Hepatocyte (in vitro differentiated cells): ENCODE measurements around the gene UMAD1. TPM values are rescaled to one million over a fixed set of nuclear protein-coding genes. Genes with fewer than 3 reads are reported as not detected.

Experiments used
- DNase-seq: peaks from one replicate; pipeline ENCODE4 v3.0.0-alpha.2; 2016; ENCODE audit warnings: low spot score
- H2AFZ ChIP-seq: fragments of 200-600 bp; sonication (generic); 2 replicates; pipeline ENCODE4 v1.6.0; 2016; ENCODE audit warnings: antibody characterized with exemption, mild to moderate bottlenecking
- H3K27ac ChIP-seq: fragments of 200-600 bp; sonication (generic); 2 replicates; pipeline ENCODE4 v1.5.1; 2016; ENCODE audit warnings: mild to moderate bottlenecking
- H3K27me3 ChIP-seq: fragments of 200-600 bp; sonication (generic); 2 replicates; pipeline ENCODE4 v1.6.1; 2016
- H3K36me3 ChIP-seq: fragments of 200-600 bp; sonication (generic); replicated peaks from 2 replicates; pipeline ENCODE4 v1.5.1; 2016; ENCODE audit warnings: low read depth; ENCODE audit not compliant: insufficient read depth
- H3K4me1 ChIP-seq: fragments of 200-600 bp; sonication (generic); 2 replicates; pipeline ENCODE4 v1.5.1; 2016; ENCODE audit warnings: mild to moderate bottlenecking, moderate library complexity; ENCODE audit not compliant: insufficient read depth
- H3K4me2 ChIP-seq: fragments of 200-600 bp; sonication (generic); 2 replicates; pipeline ENCODE4 v1.6.0; 2016
- H3K4me3 ChIP-seq: fragments of 200-600 bp; sonication (generic); 2 replicates; pipeline ENCODE4 v1.5.1; 2016; ENCODE audit warnings: mild to moderate bottlenecking
- H3K79me2 ChIP-seq: fragments of 200-600 bp; sonication (generic); 2 replicates; pipeline ENCODE4 v1.6.0; 2017; ENCODE audit warnings: mild to moderate bottlenecking
- H3K9me2 ChIP-seq: fragments of 200-600 bp; sonication (generic); replicated peaks from 2 replicates; pipeline ENCODE4 v1.6.0; 2017; ENCODE audit warnings: mild to moderate bottlenecking; ENCODE audit not compliant: insufficient read depth
- H3K9me3 ChIP-seq: fragments of 200-600 bp; sonication (generic); 2 replicates; pipeline ENCODE4 v1.5.1; 2016; ENCODE audit warnings: low read depth, mild to moderate bottlenecking
- H4K20me1 ChIP-seq: fragments of 200-600 bp; sonication (generic); 2 replicates; pipeline ENCODE4 v1.6.0; 2016; ENCODE audit warnings: mild to moderate bottlenecking; ENCODE audit not compliant: insufficient read depth, poor library complexity, severe bottlenecking
- CTCF ChIP-seq: fragments of 200-600 bp; sonication (generic); IDR thresholded peaks from 2 replicates; pipeline ENCODE4 v1.5.1; 2016; ENCODE audit warnings: antibody characterized with exemption, mild to moderate bottlenecking; ENCODE audit not compliant: poor library complexity
- EZH2 ChIP-seq: fragments of 200-600 bp; sonication (generic); IDR thresholded peaks from 2 replicates; pipeline ENCODE4 v1.6.1; 2016; ENCODE audit warnings: antibody characterized with exemption, mild to moderate bottlenecking, borderline replicate concordance
- EZH2phosphoT487 ChIP-seq: fragments of 200-600 bp; sonication (generic); IDR thresholded peaks from one replicate; pipeline ENCODE4 v1.6.1; 2018; ENCODE audit warnings: antibody characterized with exemption, mild to moderate bottlenecking, low read depth, moderate library complexity; ENCODE audit not compliant: unreplicated experiment, severe bottlenecking
- WGBS: methylation state at CpG from one replicate; pipeline ENCODE4 v1.1.6; 2016; ENCODE audit warnings: low lambda C conversion rate; ENCODE audit errors: missing lambda C conversion rate; 5-methylcytosine and 5-hydroxymethylcytosine counted together
- polyA plus RNA-seq: library from polyadenylated mRNA; unstranded; fragments of >200 nt; fragmentation: Nextera tagmentation; extraction: Ambion mirVana; gene quantifications from 2 replicates; pipeline ENCODE4 v1.2.1, GENCODE V29; 2016
- total RNA-seq: library from RNA; depleted of rRNA; stranded (reverse); fragments of >200 nt; gene quantifications from 2 replicates; pipeline ENCODE4 v1.2.3, GENCODE V29; 2014

The UMAD1 gene
- total and polyA plus RNA-seq, 2 experiments from 2014 or later = 15.7 to 29.0 TPM

- no peaks in the 10 kb centered on the region for H3K36me3 ChIP-seq
- H4K20me1 ChIP-seq = no peaks in the 10 kb centered on the region
- H3K4me2 ChIP-seq = peak overlapping the region; percentile 4
- no peaks in the 10 kb centered on the region for H3K27me3 ChIP-seq
- no peak overlapping the region for H2AFZ ChIP-seq
- H3K9me2 ChIP-seq = no peaks in the 10 kb centered on the region
- H3K79me2 ChIP-seq = no peaks in the 10 kb centered on the region
- no peak overlapping the region for H3K4me3 ChIP-seq
- H3K4me1 ChIP-seq = peaks cover 5% of the 10 kb centered on the region
- TF ChIP-seq CTCF (no peak), EZH2 (no peak), EZH2phosphoT487 (no peak)
- 29% methylated on average over 4 of the region's 4 CpGs for WGBS
- no peaks in the 10 kb centered on the region for H3K9me3 ChIP-seq
- peak; percentile 46 for DNase-seq
- H3K27ac ChIP-seq = peak overlapping the region; percentile 86
Observed at GRCh38 chr7:7911369-7912123, 271.0 kb downstream of the UMAD1 start.

- H3K4me2 ChIP-seq = no peak overlapping the region
- no peak overlapping the region for H3K4me3 ChIP-seq
- H3K36me3 ChIP-seq = no peaks in the 10 kb centered on the region
- H3K79me2 ChIP-seq = no peaks in the 10 kb centered on the region
- no peak overlapping the region for H2AFZ ChIP-seq
- no peaks in the 10 kb centered on the region for H3K9me2 ChIP-seq
- H3K9me3 ChIP-seq = no peaks in the 10 kb centered on the region
- no peak for TF ChIP-seq EZH2
- no peak for TF ChIP-seq CTCF
- no peak for TF ChIP-seq EZH2phosphoT487
- H3K27me3 ChIP-seq = no peaks in the 10 kb centered on the region
- no peak overlapping the region for H3K27ac ChIP-seq
- 90% methylated on average over 3 of the region's 3 CpGs for WGBS
- no peaks in the 10 kb centered on the region for H4K20me1 ChIP-seq
- H3K4me1 ChIP-seq = peaks cover 5% of the 10 kb centered on the region
- no peak for DNase-seq
Observed at GRCh38 chr7:7912937-7913336, 272.4 kb downstream of the UMAD1 start.

- no peaks in the 10 kb centered on the region for H3K27me3 ChIP-seq
- no peak overlapping the region for H3K4me3 ChIP-seq
- WGBS = 38% methylated on average over 3 of the region's 3 CpGs
- H2AFZ ChIP-seq = no peak overlapping the region
- no peaks in the 10 kb centered on the region for H3K9me2 ChIP-seq
- H3K4me1 ChIP-seq = peaks cover 5% of the 10 kb centered on the region
- DNase-seq = no peak
- no peak for TF ChIP-seq EZH2
- no peak for TF ChIP-seq EZH2phosphoT487
- no peak for TF ChIP-seq CTCF
- no peaks in the 10 kb centered on the region for H4K20me1 ChIP-seq
- no peaks in the 10 kb centered on the region for H3K9me3 ChIP-seq
- H3K4me2 ChIP-seq = peak overlapping the region; percentile 32
- H3K79me2 ChIP-seq = no peaks in the 10 kb centered on the region
- H3K36me3 ChIP-seq = no peaks in the 10 kb centered on the region
- H3K27ac ChIP-seq = no peak overlapping the region
Observed at GRCh38 chr7:7913504-7913903, 273.0 kb downstream of the UMAD1 start.
